DOHH2 (cell line): ENCODE data around the gene MICAL2.

Source experiments
- H3F3A ChIP-seq: fragments of 200-600 bp; sonication (generic), shearing (Covaris generic); 2 replicates; pipeline ENCODE4 v1.6.0; 2016; ENCODE audit warnings: antibody characterized with exemption, mild to moderate bottlenecking; ENCODE audit not compliant: control insufficient read depth, insufficient read depth
- H3K27ac ChIP-seq: fragments of 200-600 bp; sonication (generic); 2 replicates; pipeline ENCODE4 v1.5.1; 2014; ENCODE audit warnings: low read depth, mild to moderate bottlenecking, low read length, moderate library complexity
- H3K27me3 ChIP-seq: fragments of 200-600 bp; sonication (generic); 2 replicates; pipeline ENCODE4 v1.6.1; 2014; ENCODE audit warnings: mild to moderate bottlenecking, low read length, mixed read lengths; ENCODE audit not compliant: control insufficient read depth
- H3K36me3 ChIP-seq: fragments of 200-600 bp; sonication (generic); 2 replicates; pipeline ENCODE4 v1.6.1; 2014; ENCODE audit warnings: mild to moderate bottlenecking, low read length, moderate library complexity, mixed read lengths; ENCODE audit not compliant: control insufficient read depth
- H3K4me1 ChIP-seq: fragments of 200-600 bp; sonication (generic); 2 replicates; pipeline ENCODE4 v1.6.1; 2014; ENCODE audit warnings: mild to moderate bottlenecking, low read length, mixed read lengths; ENCODE audit not compliant: control insufficient read depth
- H3K4me2 ChIP-seq: fragments of 200-600 bp; sonication (generic); 2 replicates; pipeline ENCODE4 v1.6.0; 2014; ENCODE audit warnings: mild to moderate bottlenecking, low read length, moderate library complexity
- H3K4me3 ChIP-seq: fragments of 200-600 bp; sonication (generic); 2 replicates; pipeline ENCODE4 v1.5.1; 2014; ENCODE audit warnings: mild to moderate bottlenecking, low read length, mixed read lengths
- H3K79me2 ChIP-seq: fragments of 200-600 bp; sonication (generic); 2 replicates; pipeline ENCODE4 v1.6.1; 2014; ENCODE audit warnings: mild to moderate bottlenecking, low read length, mixed read lengths; ENCODE audit not compliant: control insufficient read depth
- H3K9me2 ChIP-seq: fragments of 200-600 bp; sonication (generic); replicated peaks from 2 replicates; pipeline ENCODE4 v1.6.1; 2014; ENCODE audit warnings: mild to moderate bottlenecking, low read length, mixed read lengths; ENCODE audit not compliant: control insufficient read depth
- H3K9me3 ChIP-seq: fragments of 200-600 bp; sonication (generic); 2 replicates; pipeline ENCODE4 v1.6.1; 2014; ENCODE audit warnings: antibody characterized with exemption, low read length, mixed read lengths; ENCODE audit not compliant: control insufficient read depth, insufficient read depth
- H4K20me1 ChIP-seq: fragments of 200-600 bp; sonication (generic); 2 replicates; pipeline ENCODE4 v1.6.0; 2014; ENCODE audit warnings: low read depth, mild to moderate bottlenecking, antibody characterized with exemption, low read length, moderate library complexity; ENCODE audit not compliant: control insufficient read depth, insufficient read depth
- EZH2phosphoT487 ChIP-seq: fragments of 200-600 bp; sonication (generic); IDR thresholded peaks from 2 replicates; pipeline ENCODE4 v1.6.1; 2017; ENCODE audit warnings: borderline replicate concordance, mild to moderate bottlenecking, antibody characterized with exemption, low read length, moderate library complexity, mixed read lengths
- TF ChIP-seq, protein P1 (sequence below): fragments of 200-600 bp; sonication (generic); IDR thresholded peaks from one replicate; pipeline ENCODE4 v1.5.1; 2014; ENCODE audit warnings: antibody characterized with exemption, mild to moderate bottlenecking, low read depth, low read length; ENCODE audit not compliant: poor library complexity, severe bottlenecking

Gene MICAL2

GRCh38 chr11:12185106-12185690 is 74.8 kb downstream of the MICAL2 start:
- H3K9me2 ChIP-seq = no peaks in the 10 kb centered on the region
- H3K27ac ChIP-seq = no peak overlapping the region
- H4K20me1 ChIP-seq = no peaks in the 10 kb centered on the region
- H3K9me3 ChIP-seq = no peaks in the 10 kb centered on the region
- H3K79me2 ChIP-seq = no peaks in the 10 kb centered on the region
- H3K4me2 ChIP-seq = no peak overlapping the region
- no peak for TF ChIP-seq EZH2phosphoT487
- TF ChIP-seq, protein P1, sequence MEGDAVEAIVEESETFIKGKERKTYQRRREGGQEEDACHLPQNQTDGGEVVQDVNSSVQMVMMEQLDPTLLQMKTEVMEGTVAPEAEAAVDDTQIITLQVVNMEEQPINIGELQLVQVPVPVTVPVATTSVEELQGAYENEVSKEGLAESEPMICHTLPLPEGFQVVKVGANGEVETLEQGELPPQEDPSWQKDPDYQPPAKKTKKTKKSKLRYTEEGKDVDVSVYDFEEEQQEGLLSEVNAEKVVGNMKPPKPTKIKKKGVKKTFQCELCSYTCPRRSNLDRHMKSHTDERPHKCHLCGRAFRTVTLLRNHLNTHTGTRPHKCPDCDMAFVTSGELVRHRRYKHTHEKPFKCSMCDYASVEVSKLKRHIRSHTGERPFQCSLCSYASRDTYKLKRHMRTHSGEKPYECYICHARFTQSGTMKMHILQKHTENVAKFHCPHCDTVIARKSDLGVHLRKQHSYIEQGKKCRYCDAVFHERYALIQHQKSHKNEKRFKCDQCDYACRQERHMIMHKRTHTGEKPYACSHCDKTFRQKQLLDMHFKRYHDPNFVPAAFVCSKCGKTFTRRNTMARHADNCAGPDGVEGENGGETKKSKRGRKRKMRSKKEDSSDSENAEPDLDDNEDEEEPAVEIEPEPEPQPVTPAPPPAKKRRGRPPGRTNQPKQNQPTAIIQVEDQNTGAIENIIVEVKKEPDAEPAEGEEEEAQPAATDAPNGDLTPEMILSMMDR = no peak
- no peak overlapping the region for H3K4me3 ChIP-seq
- no peaks in the 10 kb centered on the region for H3F3A ChIP-seq
- no peaks in the 10 kb centered on the region for H3K27me3 ChIP-seq
- H3K4me1 ChIP-seq = no peaks in the 10 kb centered on the region
- H3K36me3 ChIP-seq = no peaks in the 10 kb centered on the region

DNA sequence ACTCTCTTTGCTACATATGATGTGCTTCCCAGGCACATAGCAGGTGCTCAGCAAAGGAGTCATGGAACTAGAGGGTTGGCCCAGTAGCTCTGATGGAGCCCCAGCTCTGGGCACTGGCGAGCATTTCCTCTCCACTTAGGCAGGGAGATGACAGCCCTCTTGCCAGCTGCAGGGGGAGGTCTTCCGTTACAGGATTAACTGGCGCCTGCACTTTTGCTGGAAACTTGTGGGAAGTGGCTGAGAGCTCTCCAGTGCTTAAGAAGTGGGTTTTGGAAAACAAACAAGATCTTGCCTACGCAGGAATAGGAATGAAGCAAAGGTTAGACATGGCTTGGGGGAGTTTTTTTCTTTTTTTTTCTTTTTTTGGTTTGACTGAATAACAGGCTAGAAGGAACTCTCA is 75.5 kb downstream of the MICAL2 start:
- Histone ChIP-seq H3K9me2 (no peaks in the 10 kb centered on the region), H3K79me2 (no peaks in the 10 kb centered on the region), H3K4me1 (no peaks in the 10 kb centered on the region), H3K36me3 (no peaks in the 10 kb centered on the region), H3F3A (no peaks in the 10 kb centered on the region), H3K27ac (no peak overlapping the region), H3K4me2 (no peak overlapping the region), H3K27me3 (no peaks in the 10 kb centered on the region), H3K9me3 (no peaks in the 10 kb centered on the region), H4K20me1 (no peaks in the 10 kb centered on the region), H3K4me3 (no peak overlapping the region)
- no peak for TF ChIP-seq EZH2phosphoT487

- Histone ChIP-seq H3K36me3 (no peaks in the 10 kb centered on the region), H3K9me3 (no peaks in the 10 kb centered on the region), H3K27me3 (no peaks in the 10 kb centered on the region), H3F3A (no peaks in the 10 kb centered on the region), H3K4me1 (no peaks in the 10 kb centered on the region), H3K4me3 (no peak overlapping the region), H3K4me2 (no peak overlapping the region), H3K79me2 (no peaks in the 10 kb centered on the region), H3K9me2 (no peaks in the 10 kb centered on the region), H4K20me1 (no peaks in the 10 kb centered on the region), H3K27ac (no peak overlapping the region)
- TF ChIP-seq, protein P1 = no peak
- no peak for TF ChIP-seq EZH2phosphoT487
Measured at GRCh38 chr11:12186701-12187100, 76.3 kb downstream of the MICAL2 start.

GRCh38 chr11:12187399-12187798 is 77.0 kb downstream of the MICAL2 start:
- H3K4me1 ChIP-seq = no peaks in the 10 kb centered on the region
- no peaks in the 10 kb centered on the region for H3F3A ChIP-seq
- no peaks in the 10 kb centered on the region for H3K79me2 ChIP-seq
- no peaks in the 10 kb centered on the region for H3K27me3 ChIP-seq
- H4K20me1 ChIP-seq = no peaks in the 10 kb centered on the region
- no peak overlapping the region for H3K27ac ChIP-seq
- no peaks in the 10 kb centered on the region for H3K9me3 ChIP-seq
- H3K36me3 ChIP-seq = no peaks in the 10 kb centered on the region
- H3K4me2 ChIP-seq = no peak overlapping the region
- H3K4me3 ChIP-seq = no peak overlapping the region
- H3K9me2 ChIP-seq = no peaks in the 10 kb centered on the region
- no peak for TF ChIP-seq EZH2phosphoT487
- TF ChIP-seq, protein P1 = no peak
